GM21423 (cell line): ENCODE data around the gene MAPK11.

Experiments
- ATAC-seq: cut with Tn5 transposase; IDR thresholded peaks from one replicate; pipeline ENCODE4 v1.9.1; 2021; ENCODE audit warnings: mild to moderate bottlenecking, moderate library complexity; ENCODE audit not compliant: unreplicated experiment

Gene MAPK11

GRCh38 chr22:50296658-50297490, 26.7 kb upstream of the MAPK11 start:
- ATAC-seq, result no peak

GRCh38 chr22:50294319-50294656, 24.1 kb upstream of the MAPK11 start:
- no peak for ATAC-seq

- no peak for ATAC-seq
Measured at GRCh38 chr22:50293441-50294318, 23.5 kb upstream of the MAPK11 start.

- ATAC-seq, result no peak
Measured at GRCh38 chr22:50292643-50293440, 22.7 kb upstream of the MAPK11 start.

GRCh38 chr22:50289942-50290630, 19.9 kb upstream of the MAPK11 start:
- no peak for ATAC-seq

- no peak for ATAC-seq
Measured at GRCh38 chr22:50289151-50289941, 19.2 kb upstream of the MAPK11 start.

GRCh38 chr22:50287731-50288130, 17.6 kb upstream of the MAPK11 start:
- no peak for ATAC-seq

GRCh38 chr22:50286701-50287318, 16.6 kb upstream of the MAPK11 start:
- ATAC-seq, result no peak

- no peak for ATAC-seq
Measured at GRCh38 chr22:50286275-50286674, 16.1 kb upstream of the MAPK11 start.

- ATAC-seq, result no peak
Measured at GRCh38 chr22:50285568-50286229, 15.5 kb upstream of the MAPK11 start.

- ATAC-seq, result no peak
Measured at GRCh38 chr22:50284479-50284878, 14.3 kb upstream of the MAPK11 start.

- ATAC-seq, result no peak
Measured at GRCh38 chr22:50283821-50284220, 13.6 kb upstream of the MAPK11 start.

GRCh38 chr22:50282361-50283155, 12.4 kb upstream of the MAPK11 start:
- no peak for ATAC-seq

- no peak for ATAC-seq
Measured at GRCh38 chr22:50281957-50282356, 11.8 kb upstream of the MAPK11 start.

- ATAC-seq, result no peak
Measured at GRCh38 chr22:50281384-50281760, 11.2 kb upstream of the MAPK11 start.

- ATAC-seq, result no peak
Measured at GRCh38 chr22:50280708-50281383, 10.7 kb upstream of the MAPK11 start.

- no peak for ATAC-seq
Measured at GRCh38 chr22:50280022-50280707, 10.0 kb upstream of the MAPK11 start.
